ENCODE data around the gene PFKP.

DNA sequence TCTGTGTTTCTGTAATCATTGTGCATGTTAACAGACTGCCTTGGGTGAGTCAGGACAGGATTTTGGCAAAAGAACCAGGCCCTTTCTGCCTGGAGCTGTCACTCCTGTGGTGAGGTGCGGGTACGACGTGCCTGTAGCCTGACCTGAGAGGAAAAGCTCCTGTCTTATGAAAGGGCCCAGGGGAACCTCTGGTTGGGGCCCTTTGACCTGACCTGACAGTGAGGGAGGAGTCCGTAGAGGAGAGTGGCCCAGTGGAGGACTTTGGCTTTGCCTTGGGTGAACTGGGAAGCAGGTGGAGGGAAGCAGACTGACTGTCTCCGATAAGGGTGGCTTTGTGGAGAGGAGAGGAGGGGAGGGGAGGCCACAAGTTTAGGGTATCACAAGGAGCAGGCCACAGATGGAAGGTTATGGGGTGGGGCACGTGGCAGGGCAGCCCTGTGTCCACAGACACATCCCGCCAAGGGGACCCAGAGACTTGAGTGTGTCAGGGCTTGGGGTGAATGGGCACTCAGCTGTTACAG is 6.9 kb downstream of the PFKP start:
- TF ChIP-seq POLR2A (IDR thresholded peaks at IDR 0.05; ENCODE audit: low read length): no peak
- TF ChIP-seq GATA1 (IDR thresholded peaks at IDR 0.05; ENCODE audit: low read depth, low read length): no peak
